Keratinocyte (primary cell): ENCODE data around the gene GRIA3. TPM values are rescaled to one million over a fixed set of nuclear protein-coding genes. Genes with fewer than 3 reads are reported as not detected.

Source experiments
- DNase-seq: peaks from one replicate; pipeline ENCODE4 v3.0.0-alpha.2; 2011; ENCODE audit warnings: low read depth, missing footprints, low spot score
- FAIRE-seq: peaks from 2 replicates; lab custom pipeline; 2011; peaks lifted over from hg19 to GRCh38; lab: Jason Lieb, UNC
- H2AFZ ChIP-seq: 2 replicates; pipeline ENCODE4 v1.6.0; 2012; ENCODE audit warnings: low read length, control low read depth, inconsistent platforms; ENCODE audit not compliant: control insufficient read depth
- H3K27ac ChIP-seq: 2 replicates; pipeline ENCODE4 v1.5.1; 2011; ENCODE audit warnings: low read length; ENCODE audit not compliant: control insufficient read depth, insufficient read depth
- H3K27me3 ChIP-seq: 3 replicates; pipeline ENCODE4 v1.6.0; 2011; ENCODE audit warnings: low read length; ENCODE audit not compliant: control insufficient read depth, insufficient read depth; ENCODE audit errors: extremely low read depth
- H3K36me3 ChIP-seq, 2 experiments: 2 replicates in 1 of 2; 3 replicates in 1 of 2; pipeline ENCODE4 v1.5.1; 2011; ENCODE audit warnings: low read length in 2 of 2, mild to moderate bottlenecking in 1 of 2; ENCODE audit not compliant: control insufficient read depth in 2 of 2, insufficient read depth in 2 of 2; ENCODE audit errors: extremely low read depth in 1 of 2
- H3K4me1 ChIP-seq: 3 replicates; pipeline ENCODE4 v1.5.1; 2011; ENCODE audit warnings: low read length; ENCODE audit not compliant: control insufficient read depth, insufficient read depth; ENCODE audit errors: extremely low read depth
- H3K4me2 ChIP-seq: 3 replicates; pipeline ENCODE4 v1.6.0; 2011; ENCODE audit warnings: low read depth, low read length; ENCODE audit not compliant: control insufficient read depth, insufficient read depth; ENCODE audit errors: extremely low read depth
- H3K4me3 ChIP-seq, 3 experiments: fragments of 200-600 bp in 1 of 3; sonication (generic) in 1 of 3; 2 replicates in 2 of 3; 3 replicates in 1 of 3; pipeline ENCODE4 v1.5.1; 2011 to 2016; ENCODE audit warnings: low read length in 3 of 3, mild to moderate bottlenecking in 3 of 3, control low read depth in 2 of 3, inconsistent platforms in 1 of 3, low read depth in 1 of 3, mixed read lengths in 1 of 3, mixed run types in 1 of 3, moderate library complexity in 1 of 3; ENCODE audit not compliant: control insufficient read depth in 2 of 3, insufficient read depth in 2 of 3; ENCODE audit errors: extremely low read depth in 1 of 3
- H3K79me2 ChIP-seq: 2 replicates; pipeline ENCODE4 v1.6.0; 2012; ENCODE audit warnings: low read length; ENCODE audit not compliant: control insufficient read depth, insufficient read depth
- H3K9ac ChIP-seq: 3 replicates; pipeline ENCODE4 v1.6.0; 2011; ENCODE audit warnings: low read length; ENCODE audit not compliant: control insufficient read depth, insufficient read depth; ENCODE audit errors: extremely low read depth
- H3K9me1 ChIP-seq: 3 replicates; pipeline ENCODE4 v1.6.0; 2011; ENCODE audit warnings: low read length; ENCODE audit not compliant: control insufficient read depth, insufficient read depth; ENCODE audit errors: extremely low read depth
- H3K9me3 ChIP-seq: 2 replicates; pipeline ENCODE4 v1.5.1; 2012; ENCODE audit warnings: low read depth, low read length; ENCODE audit not compliant: control insufficient read depth
- H4K20me1 ChIP-seq: 3 replicates; pipeline ENCODE4 v1.6.0; 2011; ENCODE audit warnings: low read length; ENCODE audit not compliant: control insufficient read depth, insufficient read depth; ENCODE audit errors: extremely low read depth
- CTCF ChIP-seq, 3 experiments: IDR thresholded peaks in 1 of 3; conservative IDR thresholded peaks in 1 of 3; optimal IDR thresholded peaks in 1 of 3; 2 replicates in 2 of 3; 3 replicates in 1 of 3; pipeline versions ENCODE3 to v1.5.1; 2011; ENCODE audit warnings: low read length in 3 of 3, mild to moderate bottlenecking in 3 of 3, moderate library complexity in 2 of 3, control low read depth in 1 of 3, inconsistent platforms in 1 of 3; ENCODE audit not compliant: insufficient read depth in 2 of 3; ENCODE audit errors: extremely low read depth in 1 of 3
- EZH2 ChIP-seq: IDR thresholded peaks from one replicate; pipeline ENCODE4 v1.6.1; 2012; ENCODE audit warnings: inconsistent platforms, mild to moderate bottlenecking, low read length, moderate library complexity
- dilution Hi-C: fragments of 300-500 bp; cut with MboI; formaldehyde crosslinking; loops from one replicate; pipeline ENCODE4 v1.7.0; 2020; ENCODE audit warnings: low sequenced_read_pairs; ENCODE audit not compliant: extremely low pct_ligation_motif_present
- polyA plus RNA-seq, 5 experiments: library from polyadenylated mRNA; depleted of rRNA in 3 of 5; stranded (reverse) in 3 of 5; stranded (forward) in 1 of 5; unstranded in 1 of 5; fragments of >200 nt; gene quantifications; 1 replicate in 1 of 5; 2 replicates in 3 of 5; 3 replicates in 1 of 5; pipeline versions ENCODE4 v1.2.1 to v1.2.3, GENCODE V29; 2011 to 2012; ENCODE audit warnings: missing spikeins in 2 of 5, low read depth in 1 of 5, low replicate concordance in 1 of 5

The GRIA3 gene
- polyA plus RNA-seq, 1 donor (not counting 4 experiments of a cell fraction or from before 2014, with no cell fraction given), result not detected

GRCh38 chrX:123339221-123339905, 155.3 kb downstream of the GRIA3 start:
- H3K4me2 ChIP-seq, result no peak overlapping the region
- no peak overlapping the region for H3K27ac ChIP-seq
- no peaks in the 10 kb centered on the region for H3K4me1 ChIP-seq
- no peak for TF ChIP-seq CTCF (optimal IDR thresholded peaks at IDR 0.05 in 1 of 3, IDR thresholded peaks at IDR 0.05 in 1 of 3, conservative IDR thresholded peaks at IDR 0.05 in 1 of 3; ENCODE audit: extremely low read depth in 1 of 3, insufficient read depth in 2 of 3, low read length in 3 of 3)
- H3K9me3 ChIP-seq, result no peaks in the 10 kb centered on the region
- DNase-seq, result no peak
- no peak for FAIRE-seq
- H3K9me1 ChIP-seq, result no peaks in the 10 kb centered on the region
- no peak overlapping the region for H3K9ac ChIP-seq
- H4K20me1 ChIP-seq, result no peaks in the 10 kb centered on the region
- H2AFZ ChIP-seq, result no peak overlapping the region
- H3K4me3 ChIP-seq, result no peak overlapping the region
- H3K36me3 ChIP-seq, result no peaks in the 10 kb centered on the region
- H3K27me3 ChIP-seq, result no peaks in the 10 kb centered on the region
- dilution Hi-C loops, result no loop called here
- H3K79me2 ChIP-seq, result no peaks in the 10 kb centered on the region

GRCh38 chrX:123340696-123341095, 156.6 kb downstream of the GRIA3 start:
- Histone ChIP-seq H3K9ac (no peak overlapping the region), H3K4me2 (no peak overlapping the region), H3K9me3 (no peaks in the 10 kb centered on the region), H3K4me3 (no peak overlapping the region), H3K79me2 (no peaks in the 10 kb centered on the region), H3K9me1 (no peaks in the 10 kb centered on the region), H2AFZ (no peak overlapping the region), H3K27ac (no peak overlapping the region), H3K4me1 (no peaks in the 10 kb centered on the region), H3K36me3 (no peaks in the 10 kb centered on the region), H3K27me3 (no peaks in the 10 kb centered on the region), H4K20me1 (no peaks in the 10 kb centered on the region)
- DNase-seq, result no peak
- dilution Hi-C loops, result no loop called here
- FAIRE-seq, result no peak
- TF ChIP-seq EZH2, result no peak
- no peak for TF ChIP-seq CTCF (optimal IDR thresholded peaks at IDR 0.05 in 1 of 3, IDR thresholded peaks at IDR 0.05 in 1 of 3, conservative IDR thresholded peaks at IDR 0.05 in 1 of 3; ENCODE audit: extremely low read depth in 1 of 3, insufficient read depth in 2 of 3, low read length in 3 of 3)
